Measurements from ENCODE around the gene RBM4. TPM values are rescaled to one million over a fixed set of nuclear protein-coding genes. Genes with fewer than 3 reads are reported as not detected.
A peak's percentile ranks its signal among the peaks of the same experiment; 100 is the strongest.

The RBM4 gene
- total RNA-seq, 1 experiment from 2014 or later, result 245 TPM

GRCh38 chr11:66653123-66653522 is 14.6 kb downstream of the RBM4 start:
- CTCF ChIA-PET, result no interaction called here
- Histone ChIP-seq H3K4me1 (ENCODE audit: insufficient read depth, low read length, poor library complexity, severe bottlenecking) (no peaks in the 10 kb centered on the region), H3K9me3 (ENCODE audit: low read depth, low read length, poor library complexity, severe bottlenecking) (no peaks in the 10 kb centered on the region), H3K4me3 (ENCODE audit: low read depth, low read length, poor library complexity, severe bottlenecking) (no peak overlapping the region), H3K36me3 (ENCODE audit: insufficient read depth, low read length, poor library complexity, severe bottlenecking) (peaks cover 80% of the 10 kb centered on the region), H3K27ac (ENCODE audit: low read depth, low read length, poor library complexity, severe bottlenecking) (no peak overlapping the region), H3K27me3 (replicated peaks; ENCODE audit: insufficient read depth, low read depth, low read length, poor library complexity) (no peaks in the 10 kb centered on the region)
- intact Hi-C loops (cut with micrococcal nuclease; ENCODE audit: unreplicated experiment), result no loop called here
- DNase-seq (ENCODE audit: low spot score), result no peak
- TF ChIP-seq CTCF (conservative IDR thresholded peaks at IDR 0.05; ENCODE audit: low read depth, low read length), result no peak
- no peak for TF ChIP-seq EZH2 (IDR thresholded peaks at IDR 0.05; ENCODE audit: borderline replicate concordance, low read depth, low read length, poor library complexity, severe bottlenecking)
- BruUV-seq (replicated peaks), result no TSS peak
- POLR2A ChIA-PET (ENCODE audit: low non-redundant PET), result no interaction called here

GRCh38 chr11:66659763-66660162 is 21.3 kb downstream of the RBM4 start:
- no TSS peak for BruUV-seq (replicated peaks)
- POLR2A ChIA-PET (ENCODE audit: low non-redundant PET), result interaction anchor here (0.6 kb wide), 1 partner anchor 403 kb away, joined by 7 read pairs; no protein-coding TSS in a partner anchor

GRCh38 chr11:66663741-66664296 is 25.3 kb downstream of the RBM4 start:
- Histone ChIP-seq H3K9me3 (ENCODE audit: low read depth, low read length, poor library complexity, severe bottlenecking) (no peaks in the 10 kb centered on the region), H3K4me3 (ENCODE audit: low read depth, low read length, poor library complexity, severe bottlenecking) (no peak overlapping the region), H3K4me1 (ENCODE audit: insufficient read depth, low read length, poor library complexity, severe bottlenecking) (no peaks in the 10 kb centered on the region), H3K36me3 (ENCODE audit: insufficient read depth, low read length, poor library complexity, severe bottlenecking) (peaks cover 68% of the 10 kb centered on the region), H3K27me3 (replicated peaks; ENCODE audit: insufficient read depth, low read depth, low read length, poor library complexity) (no peaks in the 10 kb centered on the region), H3K27ac (ENCODE audit: low read depth, low read length, poor library complexity, severe bottlenecking) (no peak overlapping the region)
- intact Hi-C loops (cut with micrococcal nuclease; ENCODE audit: unreplicated experiment), result no loop called here
- DNase-seq (ENCODE audit: low spot score), result no peak
- ChIA-PET POLR2A (ENCODE audit: low non-redundant PET) (interaction anchor here (0.6 to 0.7 kb wide), 2 partner anchors 21 to 162 kb away, joined by 4 to 22 read pairs; no protein-coding TSS in a partner anchor), CTCF (interaction anchor here (0.6 kb wide), 3 partner anchors 25 to 142 kb away, joined by 3 to 8 read pairs (median 4); partner anchors contain the start of gene RBM4)
- no TSS peak for BruUV-seq (replicated peaks)
- no peak for TF ChIP-seq CTCF (conservative IDR thresholded peaks at IDR 0.05; ENCODE audit: low read depth, low read length)
- no peak for TF ChIP-seq EZH2 (IDR thresholded peaks at IDR 0.05; ENCODE audit: borderline replicate concordance, low read depth, low read length, poor library complexity, severe bottlenecking)

More at GRCh38 chr11:66659763-66660162, 21.3 kb downstream of the RBM4 start:
- H3K4me1 ChIP-seq (ENCODE audit: insufficient read depth, low read length, poor library complexity, severe bottlenecking), result no peaks in the 10 kb centered on the region
- no peaks in the 10 kb centered on the region for H3K9me3 ChIP-seq (ENCODE audit: low read depth, low read length, poor library complexity, severe bottlenecking)
- no peak for DNase-seq (ENCODE audit: low spot score)
- intact Hi-C loops (cut with micrococcal nuclease; ENCODE audit: unreplicated experiment), result no loop called here
- H3K27me3 ChIP-seq (replicated peaks; ENCODE audit: insufficient read depth, low read depth, low read length, poor library complexity), result no peaks in the 10 kb centered on the region
- H3K27ac ChIP-seq (ENCODE audit: low read depth, low read length, poor library complexity, severe bottlenecking), result peak overlapping the region; percentile 40
- peaks cover 55% of the 10 kb centered on the region for H3K36me3 ChIP-seq (ENCODE audit: insufficient read depth, low read length, poor library complexity, severe bottlenecking)
- no peak overlapping the region for H3K4me3 ChIP-seq (ENCODE audit: low read depth, low read length, poor library complexity, severe bottlenecking)
- TF ChIP-seq CTCF (conservative IDR thresholded peaks at IDR 0.05; ENCODE audit: low read depth, low read length) (no peak), EZH2 (IDR thresholded peaks at IDR 0.05; ENCODE audit: borderline replicate concordance, low read depth, low read length, poor library complexity, severe bottlenecking) (no peak)
- CTCF ChIA-PET, result no interaction called here
